Kidney capillary endothelial cell (primary cell): Measurements from ENCODE around the gene WNT9B.

Experiments
- DNase-seq: peaks from one replicate; pipeline ENCODE4 v3.0.0-alpha.2; 2018; ENCODE audit warnings: low spot score

WNT9B gene

GRCh38 chr17:46882666-46883065 is 31.3 kb downstream of the WNT9B start:
- no peak for DNase-seq

DNA sequence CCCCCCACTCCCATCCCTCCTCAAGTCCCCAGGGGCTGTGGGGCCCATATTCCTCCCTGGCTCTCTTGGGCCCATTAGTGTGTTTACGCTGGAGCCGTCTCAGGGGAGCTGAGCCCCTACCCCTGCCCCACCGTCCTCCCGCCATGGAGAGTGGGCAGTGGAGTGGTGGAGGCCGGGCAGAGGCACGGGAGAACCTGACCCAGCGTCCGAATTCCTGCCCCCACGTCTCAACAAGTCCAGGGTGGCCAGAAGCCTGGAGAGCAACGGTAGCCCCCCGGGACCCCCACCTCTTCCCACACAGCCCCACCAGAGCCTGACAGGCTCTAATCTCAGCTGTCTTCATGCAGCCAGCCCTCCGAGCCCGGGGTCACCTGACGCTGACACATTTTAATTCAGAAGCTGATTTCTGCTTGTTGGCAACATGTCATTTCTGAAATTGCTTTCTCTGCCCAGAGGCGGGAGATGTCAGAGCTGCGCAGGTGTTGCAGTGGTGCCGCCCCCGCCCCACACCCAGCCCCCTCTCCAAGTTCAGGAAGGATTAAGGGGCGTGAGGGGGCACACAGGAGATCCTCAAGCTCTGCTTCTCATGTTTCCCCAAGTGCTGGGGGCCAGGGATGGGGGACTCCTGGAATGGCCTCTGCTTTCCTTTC is 32.6 kb downstream of the WNT9B start:
- no peak for DNase-seq

GRCh38 chr17:46884552-46884951 is 33.2 kb downstream of the WNT9B start:
- DNase-seq, result no peak

DNA sequence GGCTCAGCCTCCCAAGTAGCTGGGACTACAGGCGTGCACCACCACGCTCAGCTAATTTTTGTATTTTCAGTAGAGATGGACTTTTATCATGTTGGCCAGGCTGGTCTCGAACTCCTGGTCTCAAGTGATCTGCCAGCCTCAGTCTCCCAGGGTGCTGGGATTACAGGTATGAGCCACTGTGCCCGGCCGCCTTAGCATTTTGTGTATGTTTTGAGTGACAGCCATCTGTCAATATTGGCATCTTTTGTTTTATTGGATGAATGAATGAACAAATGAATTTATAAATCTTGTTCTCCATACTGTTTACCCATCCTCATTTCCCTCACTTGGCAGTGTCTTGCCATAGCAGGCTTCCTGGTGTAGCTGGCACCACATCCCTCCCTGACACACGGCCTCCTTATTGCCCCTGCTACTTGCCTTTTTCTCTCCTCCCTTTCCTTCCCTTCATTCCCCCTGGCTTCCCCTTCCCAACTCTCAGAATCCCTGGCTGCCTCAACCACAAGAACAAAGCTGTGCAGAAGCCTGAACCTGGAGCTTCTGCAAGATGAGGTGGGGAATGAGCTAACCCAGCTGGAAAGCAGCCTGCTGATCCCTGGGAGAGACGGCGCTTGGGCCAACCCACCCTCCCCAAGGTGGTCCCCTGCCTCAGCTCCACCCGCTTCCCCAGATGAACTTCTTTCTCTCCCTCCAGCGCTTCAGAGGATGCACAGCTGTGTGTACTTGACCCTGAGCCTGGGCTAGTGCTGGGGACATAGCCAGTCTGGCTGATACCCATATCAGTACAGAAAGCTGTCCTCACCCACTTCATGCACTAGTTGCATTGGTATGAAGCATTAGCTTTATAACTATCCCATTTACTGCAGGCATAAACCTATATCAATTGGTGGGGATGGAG is 34.3 kb downstream of the WNT9B start:
- no peak for DNase-seq

- no peak for DNase-seq
Observed at GRCh38 chr17:46886310-46886663, 34.9 kb downstream of the WNT9B start.

- DNase-seq, result no peak
Observed at GRCh38 chr17:46887717-46888116, 36.3 kb downstream of the WNT9B start.

GRCh38 chr17:46888727-46889126 is 37.3 kb downstream of the WNT9B start:
- no peak for DNase-seq

DNA sequence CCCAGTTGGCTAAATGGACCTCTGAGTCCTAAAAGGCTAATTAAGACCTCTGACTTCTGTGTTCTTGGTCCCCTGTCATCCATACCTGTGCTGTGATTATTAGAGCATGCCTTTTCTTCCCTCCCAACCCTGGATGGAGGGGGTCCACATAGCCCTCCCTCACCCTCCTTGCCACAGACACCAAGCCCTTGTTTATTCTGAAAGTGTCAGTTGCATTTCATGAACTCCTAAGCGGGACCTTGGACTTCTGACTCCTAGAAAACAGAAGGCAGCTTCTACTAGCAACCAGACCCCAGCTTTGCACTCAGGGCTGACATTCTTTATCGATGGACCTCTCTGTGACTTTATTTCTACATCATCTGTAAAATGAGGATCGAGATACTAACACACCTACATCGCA is 38.1 kb downstream of the WNT9B start:
- DNase-seq, result no peak

DNA sequence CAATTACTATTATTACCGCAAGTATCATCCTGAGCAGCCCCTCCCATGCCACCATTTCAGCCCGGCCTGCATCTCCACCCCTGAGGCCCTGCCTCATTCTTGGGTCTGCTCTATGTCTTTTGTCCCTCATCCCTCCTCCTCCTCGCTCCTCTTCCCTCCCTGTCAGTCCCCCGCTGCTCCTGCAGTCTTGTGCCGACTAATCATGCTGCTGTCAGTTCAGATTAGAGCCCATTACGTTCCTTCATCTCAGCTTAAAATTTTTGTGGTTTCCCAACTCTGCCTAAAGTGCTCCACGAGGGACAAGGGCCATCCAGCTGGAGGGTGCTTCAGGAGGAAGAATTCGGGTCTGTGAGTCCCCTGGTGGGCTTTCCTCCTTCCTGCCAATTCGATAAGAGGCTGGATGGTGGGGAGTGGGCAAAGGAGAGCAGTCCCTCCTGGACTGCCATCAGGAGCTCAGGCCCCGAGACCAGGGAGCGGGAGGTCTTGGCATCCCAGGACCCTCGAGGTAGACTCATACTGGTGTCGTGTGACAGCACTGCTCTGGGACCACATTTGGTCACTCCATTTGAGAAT is 38.7 kb downstream of the WNT9B start:
- DNase-seq, result no peak

DNA sequence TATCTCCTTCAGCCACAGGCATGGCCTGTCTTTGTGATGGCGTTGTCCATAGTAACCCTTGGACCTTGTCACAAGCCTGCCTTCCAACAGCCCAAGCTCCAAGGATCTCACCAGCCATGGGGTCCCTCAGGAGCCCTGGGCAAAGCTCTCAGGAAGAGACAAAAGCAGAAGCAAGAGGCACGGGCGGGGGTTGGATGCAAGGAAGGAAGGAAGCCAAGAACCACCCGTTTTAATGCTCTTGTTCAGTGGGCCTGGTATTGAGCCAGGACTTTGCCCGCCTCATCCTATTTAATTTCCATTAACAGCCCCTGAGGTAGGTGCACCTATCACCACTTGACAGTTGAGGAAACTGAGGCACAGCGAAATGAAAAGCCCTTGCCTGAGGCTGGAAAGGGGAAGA is 39.3 kb downstream of the WNT9B start:
- DNase-seq, result no peak

DNA sequence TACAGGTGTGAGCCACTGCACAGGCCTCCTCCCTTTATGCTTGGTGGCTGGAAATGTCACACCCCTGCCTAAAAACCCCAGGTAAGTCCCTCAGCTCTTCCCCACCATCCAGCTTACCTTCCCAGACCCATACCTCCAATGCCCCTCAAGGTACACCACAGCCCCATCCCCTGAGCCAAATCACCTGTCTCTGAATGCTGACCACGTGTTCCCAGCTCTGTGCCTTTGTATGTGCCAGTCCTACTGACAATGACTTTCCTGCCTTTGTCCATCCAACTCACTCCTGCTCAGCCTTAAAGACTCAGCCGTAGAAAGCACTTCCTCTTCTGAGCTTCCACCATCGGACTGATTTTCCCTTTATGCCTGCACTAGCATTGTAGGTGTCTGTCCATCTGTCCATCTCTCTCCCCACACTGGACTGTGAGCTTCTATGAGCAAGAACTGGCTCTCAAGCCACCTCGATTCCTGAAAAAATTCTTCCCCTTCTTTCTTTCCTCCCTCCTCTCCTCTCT is 40.9 kb downstream of the WNT9B start:
- DNase-seq, result no peak

GRCh38 chr17:46894024-46894423 is 42.6 kb downstream of the WNT9B start:
- no peak for DNase-seq

GRCh38 chr17:46894476-46895151 is 43.2 kb downstream of the WNT9B start:
- no peak for DNase-seq

DNA sequence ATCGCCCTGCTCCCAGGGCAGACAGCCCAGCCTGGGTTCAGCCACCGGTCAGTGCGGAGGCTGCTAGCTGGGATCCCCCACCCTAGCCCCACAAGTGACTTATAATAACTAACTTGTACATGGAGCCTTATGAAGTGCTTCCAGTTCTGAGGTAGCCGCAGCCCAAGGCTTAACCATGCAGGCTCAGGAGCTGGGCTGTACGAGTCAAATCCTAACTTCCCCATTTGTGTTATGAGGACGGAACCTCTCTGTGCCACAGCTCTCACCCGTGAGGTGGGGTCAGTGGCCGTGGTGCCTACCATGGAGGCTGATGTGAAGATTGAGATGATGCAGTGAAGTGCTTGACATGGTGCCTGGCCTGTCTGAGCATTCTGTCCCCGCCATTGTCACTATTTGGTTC is 43.8 kb downstream of the WNT9B start:
- DNase-seq, result no peak

- no peak for DNase-seq
Observed at GRCh38 chr17:46896991-46897390, 45.6 kb downstream of the WNT9B start.

- DNase-seq, result no peak
Observed at GRCh38 chr17:46898364-46898763, 47.0 kb downstream of the WNT9B start.

DNA sequence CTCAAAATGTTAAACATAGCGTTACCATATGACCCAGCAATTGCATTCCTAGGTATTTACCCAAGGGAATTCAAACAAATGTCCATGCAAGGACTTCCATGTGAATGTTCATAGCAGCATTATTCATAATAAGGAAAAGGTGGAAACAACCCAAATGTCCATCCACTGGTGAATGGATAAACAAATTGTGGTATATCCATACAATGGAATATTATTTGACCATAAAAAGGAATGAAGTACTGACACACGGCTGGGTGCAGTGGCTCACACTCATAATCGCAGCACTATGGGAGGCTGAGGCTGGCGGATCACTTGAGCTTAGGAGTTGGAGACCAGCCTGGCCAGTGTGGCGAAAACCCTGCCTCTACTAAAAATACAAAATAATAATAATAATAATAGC is 47.5 kb downstream of the WNT9B start:
- DNase-seq, result no peak

- no peak for DNase-seq
Observed at GRCh38 chr17:46901291-46901690, 49.9 kb downstream of the WNT9B start.

- DNase-seq, result no peak
Observed at GRCh38 chr17:46903762-46904672, 52.6 kb downstream of the WNT9B start.

DNA sequence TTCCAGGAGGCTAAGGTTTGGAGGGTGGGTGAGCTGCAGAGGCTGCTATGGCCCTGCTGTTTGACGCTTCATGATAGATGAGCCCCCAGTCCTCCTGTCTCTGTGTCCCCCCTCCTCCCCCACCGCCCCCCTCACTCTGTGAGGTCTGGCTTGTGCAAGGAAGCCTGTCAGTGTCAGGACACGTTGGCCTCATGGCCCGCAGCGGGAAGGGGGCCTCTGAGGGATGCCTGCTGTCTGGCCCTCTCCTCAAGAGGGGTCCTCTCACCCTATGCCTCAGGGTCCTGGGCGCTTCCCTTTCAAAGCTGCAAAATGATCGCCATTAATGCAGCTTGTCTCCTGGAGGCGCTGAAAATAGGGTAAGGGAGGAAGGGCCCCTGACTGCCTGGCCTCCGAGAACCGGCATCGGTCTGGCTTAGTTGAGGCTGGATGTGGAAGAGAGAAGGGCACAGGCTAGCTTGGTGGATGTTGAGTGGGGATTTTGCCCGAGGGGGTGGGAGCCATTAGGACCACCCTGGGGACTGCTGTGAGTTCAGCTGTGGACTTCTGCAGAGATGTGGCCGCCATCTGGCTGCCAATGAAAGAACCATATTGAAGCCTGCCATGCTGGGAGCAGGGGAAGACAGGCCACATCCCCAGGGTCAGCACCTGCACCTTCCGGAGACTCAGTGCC is 56.8 kb downstream of the WNT9B start:
- DNase-seq, result no peak
